B cell (primary cell): ENCODE measurements around the gene ZAR1L. TPM values are rescaled to one million over a fixed set of nuclear protein-coding genes. Genes with fewer than 3 reads are reported as not detected.

Source experiments
- ATAC-seq: fragments of 200-7000 bp; cut with Tn5 transposase; one replicate; pipeline ENCODE4 v1.10.0; 2021; ENCODE audit warnings: low read depth, mild to moderate bottlenecking, moderate number of reproducible peaks, moderate library complexity
- CTCF ChIA-PET: fragments of 350-600 bp; sonication (Branson Sonifier 250); formaldehyde crosslinking; loops from one replicate; lab custom pipeline; 2021; ENCODE audit warnings: antibody characterized with exemption, inconsistent platforms; lab: Charles Lee
- POLR2A ChIA-PET: fragments of 350-600 bp; sonication (Branson Sonifier 250); formaldehyde crosslinking; loops from one replicate; lab custom pipeline; 2021; ENCODE audit warnings: antibody characterized with exemption; lab: Charles Lee
- DNase-seq: peaks from one replicate; pipeline ENCODE4 v3.0.0; 2013
- H2AFZ ChIP-seq: 2 replicates; pipeline ENCODE4 v1.6.1; 2012; ENCODE audit warnings: mild to moderate bottlenecking, low read depth, low read length; ENCODE audit not compliant: insufficient read depth, poor library complexity, severe bottlenecking
- H3K27ac ChIP-seq, 2 donors: 1 replicate in 1 of 2; 2 replicates in 1 of 2; pipeline ENCODE4 v1.5.1; 2012 to 2013; ENCODE audit warnings: low read length in 2 of 2, mild to moderate bottlenecking in 2 of 2, moderate library complexity in 1 of 2
- H3K27me3 ChIP-seq, 4 experiments: fragments of 200-600 bp in 1 of 4; sonication (generic) in 1 of 4; replicated peaks in 1 of 4; 1 replicate in 2 of 4; 2 replicates in 2 of 4; pipeline versions ENCODE4 v1.6.1 to v1.7.0; 2013 to 2016; ENCODE audit warnings: low read length in 3 of 4, mild to moderate bottlenecking in 2 of 4, mixed read lengths in 1 of 4, moderate library complexity in 1 of 4; ENCODE audit not compliant: insufficient read depth in 4 of 4, control insufficient read depth in 3 of 4; ENCODE audit errors: control extremely low read depth in 1 of 4
- H3K36me3 ChIP-seq, 2 experiments: replicated peaks in 1 of 2; 1 replicate in 1 of 2; 2 replicates in 1 of 2; pipeline versions ENCODE4 v1.6.1 to v1.7.1; 2013; ENCODE audit warnings: low read length in 1 of 2; ENCODE audit not compliant: insufficient read depth in 2 of 2, control insufficient read depth in 1 of 2; ENCODE audit errors: control extremely low read depth in 1 of 2, extremely low read depth in 1 of 2
- H3K4me1 ChIP-seq, 2 donors: fragments of 200-600 bp in 1 of 2; sonication (generic) in 1 of 2; 1 replicate in 1 of 2; 2 replicates in 1 of 2; pipeline versions ENCODE4 v1.5.1 to v1.6.1; 2013 to 2017; ENCODE audit warnings: low read length in 2 of 2; ENCODE audit not compliant: control insufficient read depth in 2 of 2, insufficient read depth in 2 of 2
- H3K4me2 ChIP-seq: replicated peaks from 2 replicates; pipeline ENCODE3; 2012; ENCODE audit warnings: mild to moderate bottlenecking, low read depth, low read length; ENCODE audit not compliant: poor library complexity, severe bottlenecking
- H3K4me3 ChIP-seq, 5 experiments: fragments of 200-600 bp in 1 of 5; sonication (generic) in 1 of 5; 1 replicate in 3 of 5; 2 replicates in 2 of 5; pipeline versions ENCODE4 v1.5.1 to v1.7.0; 2011 to 2016; ENCODE audit warnings: low read length in 4 of 5, mild to moderate bottlenecking in 4 of 5, low read depth in 2 of 5, control low read depth in 1 of 5, moderate library complexity in 1 of 5; ENCODE audit not compliant: insufficient read depth in 1 of 5; ENCODE audit errors: control extremely low read depth in 1 of 5, extremely low read depth in 1 of 5
- H3K79me2 ChIP-seq: fragments of 200-600 bp; sonication (generic); one replicate; pipeline ENCODE4 v1.6.0; 2016; ENCODE audit warnings: low read length; ENCODE audit not compliant: control insufficient read depth, insufficient read depth
- H3K9ac ChIP-seq: fragments of 200-600 bp; sonication (generic); 2 replicates; pipeline ENCODE4 v1.6.1; 2017; ENCODE audit warnings: mild to moderate bottlenecking, low read length, moderate library complexity
- H3K9me3 ChIP-seq, 3 donors: one replicate each; pipeline versions ENCODE4 v1.6.1 to v1.7.1; 2013; ENCODE audit warnings: low read length in 2 of 3; ENCODE audit not compliant: control insufficient read depth in 2 of 3, insufficient read depth in 1 of 3; ENCODE audit errors: control extremely low read depth in 1 of 3
- H4K20me1 ChIP-seq: 2 replicates; pipeline ENCODE4 v1.6.0; 2012; ENCODE audit warnings: mild to moderate bottlenecking, low read length; ENCODE audit not compliant: insufficient read depth, control insufficient read depth, poor library complexity, severe bottlenecking
- H3K27ac Mint-ChIP-seq: one replicate; pipeline ENCODE4 v1.8.0; 2021; ENCODE audit warnings: mixed read lengths
- H3K27me3 Mint-ChIP-seq: one replicate; pipeline ENCODE4 v1.8.0; 2021; ENCODE audit warnings: mixed read lengths
- H3K4me1 Mint-ChIP-seq: one replicate; pipeline ENCODE4 v1.8.0; 2021; ENCODE audit warnings: mixed read lengths
- H3K4me3 Mint-ChIP-seq: one replicate; pipeline ENCODE4 v1.8.0; 2021; ENCODE audit warnings: mixed read lengths
- H3K9me3 Mint-ChIP-seq: one replicate; pipeline ENCODE4 v1.8.0; 2022; ENCODE audit warnings: mixed read lengths; ENCODE audit not compliant: insufficient read depth
- CTCF ChIP-seq: fragments of 200-600 bp; IDR thresholded peaks from one replicate; pipeline ENCODE4 v1.8.0; 2022; ENCODE audit warnings: antibody characterized with exemption, mild to moderate bottlenecking
- EZH2 ChIP-seq: IDR thresholded peaks from 2 replicates; pipeline ENCODE4 v1.6.1; 2012; ENCODE audit warnings: borderline replicate concordance, low read depth, mild to moderate bottlenecking, moderate library complexity, low read length; ENCODE audit not compliant: insufficient read depth, poor library complexity, severe bottlenecking
- WGBS: methylation state at CpG from one replicate; pipeline ENCODE4 v1.1.5; 2013; ENCODE audit warnings: missing lambda C conversion rate; ENCODE audit not compliant: insufficient coverage; 5-methylcytosine and 5-hydroxymethylcytosine counted together
- intact Hi-C: fragments of 100-400 bp; cut with micrococcal nuclease; formaldehyde crosslinking; loops from one replicate; pipeline ENCODE4 v1.10.0; 2022
- polyA plus RNA-seq: library from polyadenylated mRNA; depleted of rRNA; stranded (reverse); fragments of >200 nt; gene quantifications from 2 replicates; pipeline ENCODE4 v1.2.3, GENCODE V29; 2012
- total RNA-seq, 2 donors: library from RNA; stranded (reverse); fragments of 120-200 nt in 1 of 2; gene quantifications; 1 replicate in 1 of 2; 2 replicates in 1 of 2; pipeline versions ENCODE4 v1.2.3 to v1.2.4, GENCODE V29; 2013 to 2022

The ZAR1L gene
- total and polyA plus RNA-seq, 2 donors (not counting 1 experiment from before 2014, with no cell fraction given) = not detected

- H3K4me3 Mint-ChIP-seq = no peak overlapping the region
- Histone ChIP-seq H3K4me2 (no peak overlapping the region), H3K79me2 (no peaks in the 10 kb centered on the region), H3K27me3 (no peaks in the 10 kb centered on the region), H4K20me1 (no peaks in the 10 kb centered on the region), H3K4me1 (no peaks in the 10 kb centered on the region), H3K9me3 (no peaks in the 10 kb centered on the region), H2AFZ (no peak overlapping the region), H3K4me3 (no peak overlapping the region), H3K27ac (no peak overlapping the region), H3K9ac (no peak overlapping the region), H3K36me3 (no peaks in the 10 kb centered on the region)
- no peaks in the 10 kb centered on the region for H3K9me3 Mint-ChIP-seq
- 93% methylated on average over 8 of the region's 10 CpGs for WGBS
- no peak for TF ChIP-seq EZH2
- TF ChIP-seq CTCF = no peak
- intact Hi-C loops = no loop called here
- H3K27ac Mint-ChIP-seq = no peak overlapping the region
- no peak for ATAC-seq
- no peaks in the 10 kb centered on the region for H3K4me1 Mint-ChIP-seq
- POLR2A ChIA-PET = no interaction called here
- CTCF ChIA-PET = interaction anchor here (0.7 kb wide), 1 partner anchor 345 kb away, joined by 4 read pairs; no protein-coding TSS in a partner anchor
- no peaks in the 10 kb centered on the region for H3K27me3 Mint-ChIP-seq
- DNase-seq = no peak
Observed at GRCh38 chr13:32254916-32255723, 60.0 kb downstream of the ZAR1L start.

GRCh38 chr13:32254416-32254815, 60.7 kb downstream of the ZAR1L start:
- Histone ChIP-seq H3K79me2 (no peaks in the 10 kb centered on the region), H3K36me3 (no peaks in the 10 kb centered on the region), H3K27me3 (no peaks in the 10 kb centered on the region), H3K4me2 (no peak overlapping the region), H3K4me3 (no peak overlapping the region), H3K9ac (no peak overlapping the region), H3K4me1 (no peaks in the 10 kb centered on the region), H3K27ac (no peak overlapping the region), H3K9me3 (no peaks in the 10 kb centered on the region), H4K20me1 (no peaks in the 10 kb centered on the region), H2AFZ (no peak overlapping the region)
- no peak for ATAC-seq
- TF ChIP-seq CTCF = no peak
- no peak for TF ChIP-seq EZH2
- Mint-ChIP-seq H3K27ac (no peak overlapping the region), H3K27me3 (no peaks in the 10 kb centered on the region), H3K4me1 (no peaks in the 10 kb centered on the region), H3K4me3 (no peak overlapping the region), H3K9me3 (no peaks in the 10 kb centered on the region)
- intact Hi-C loops = no loop called here
- ChIA-PET POLR2A (no interaction called here), CTCF (interaction anchor here (0.7 kb wide), 1 partner anchor 344 kb away, joined by 4 read pairs; no protein-coding TSS in a partner anchor)
- no peak for DNase-seq
- no CpG with 5 or more reads among the region's 3 CpGs for WGBS
